Gastrocnemius medialis (tissue), 4 donors: ENCODE results near the gene UAP1.

Experiments
- POLR2A ChIP-seq, 2 donors: fragments of 450-650 bp; IDR thresholded peaks; one replicate each; pipeline ENCODE4 v1.6.1; 2017; ENCODE audit warnings: antibody characterized with exemption in 2 of 2, mild to moderate bottlenecking in 2 of 2, moderate library complexity in 2 of 2
- TF ChIP-seq, protein P1 (sequence below), 5 experiments: fragments of 450-650 bp in 3 of 5; fragments of 200-600 bp in 2 of 5; sonication (generic) in 2 of 5; IDR thresholded peaks in 4 of 5; conservative IDR thresholded peaks in 1 of 5; 1 replicate in 4 of 5; 2 replicates in 1 of 5; pipeline ENCODE4 v1.5.1; 2016 to 2019; ENCODE audit warnings: antibody characterized with exemption in 5 of 5, mild to moderate bottlenecking in 3 of 5, moderate library complexity in 3 of 5

- TF ChIP-seq, protein P1, sequence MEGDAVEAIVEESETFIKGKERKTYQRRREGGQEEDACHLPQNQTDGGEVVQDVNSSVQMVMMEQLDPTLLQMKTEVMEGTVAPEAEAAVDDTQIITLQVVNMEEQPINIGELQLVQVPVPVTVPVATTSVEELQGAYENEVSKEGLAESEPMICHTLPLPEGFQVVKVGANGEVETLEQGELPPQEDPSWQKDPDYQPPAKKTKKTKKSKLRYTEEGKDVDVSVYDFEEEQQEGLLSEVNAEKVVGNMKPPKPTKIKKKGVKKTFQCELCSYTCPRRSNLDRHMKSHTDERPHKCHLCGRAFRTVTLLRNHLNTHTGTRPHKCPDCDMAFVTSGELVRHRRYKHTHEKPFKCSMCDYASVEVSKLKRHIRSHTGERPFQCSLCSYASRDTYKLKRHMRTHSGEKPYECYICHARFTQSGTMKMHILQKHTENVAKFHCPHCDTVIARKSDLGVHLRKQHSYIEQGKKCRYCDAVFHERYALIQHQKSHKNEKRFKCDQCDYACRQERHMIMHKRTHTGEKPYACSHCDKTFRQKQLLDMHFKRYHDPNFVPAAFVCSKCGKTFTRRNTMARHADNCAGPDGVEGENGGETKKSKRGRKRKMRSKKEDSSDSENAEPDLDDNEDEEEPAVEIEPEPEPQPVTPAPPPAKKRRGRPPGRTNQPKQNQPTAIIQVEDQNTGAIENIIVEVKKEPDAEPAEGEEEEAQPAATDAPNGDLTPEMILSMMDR (IDR thresholded peaks at IDR 0.05 in 4 of 5, conservative IDR thresholded peaks at IDR 0.05 in 1 of 5) = no peak
- no peak for TF ChIP-seq POLR2A (IDR thresholded peaks at IDR 0.05)
These were observed 30.6 kb upstream of the UAP1 start for GRCh38 chr1:162530988-162531319.
